GM11168 (cell line): ENCODE data around the gene MOV10.
"Not testable (repeated sequence)": the region's sequence is repeated elsewhere in the genome, so short reads cannot be mapped to it uniquely, and the experiment has no call there.

Source experiments
- in situ Hi-C: fragments of 300-500 bp; cut with MboI; formaldehyde crosslinking; loops from one replicate; pipeline ENCODE4 v1.12.0; 2022; ENCODE audit warnings: low sequenced_read_pairs; ENCODE audit not compliant: unreplicated experiment

Gene MOV10

GRCh38 chr1:112674440-112674985 lies at the start of gene MOV10:
Gene MOV10 (plus strand): TSS chr1:112674659. CDS start chr1:112674913, 254 bp downstream.
- in situ Hi-C loops = no loop called here

- in situ Hi-C loops = no loop called here
These were observed 48.8 kb upstream of the MOV10 start for GRCh38 chr1:112625696-112626095.

GRCh38 chr1:112626193-112626592 lies 48.3 kb upstream of the MOV10 start:
- in situ Hi-C loops = no loop called here

GRCh38 chr1:112626887-112627286 lies 47.6 kb upstream of the MOV10 start:
- in situ Hi-C loops = no loop called here

GRCh38 chr1:112628516-112628915 lies 45.9 kb upstream of the MOV10 start:
- in situ Hi-C loops = no loop called here

GRCh38 chr1:112629256-112629655 lies 45.2 kb upstream of the MOV10 start:
- in situ Hi-C loops = no loop called here

- in situ Hi-C loops = no loop called here
These were observed 40.8 kb upstream of the MOV10 start for GRCh38 chr1:112633628-112634027.

GRCh38 chr1:112634367-112634766 lies 40.1 kb upstream of the MOV10 start:
- in situ Hi-C loops = no loop called here

GRCh38 chr1:112636056-112636455 lies 38.4 kb upstream of the MOV10 start:
- in situ Hi-C loops = no loop called here

GRCh38 chr1:112636597-112637253 lies 37.7 kb upstream of the MOV10 start:
- in situ Hi-C loops = no loop called here

- in situ Hi-C loops = no loop called here
These were observed 37.0 kb upstream of the MOV10 start for GRCh38 chr1:112637254-112638109.

- in situ Hi-C loops = no loop called here
These were observed 36.4 kb upstream of the MOV10 start for GRCh38 chr1:112638110-112638428.

GRCh38 chr1:112640437-112640836 lies 34.0 kb upstream of the MOV10 start:
- in situ Hi-C loops = not testable (repeated sequence)

- in situ Hi-C loops = no loop called here
These were observed 31.4 kb upstream of the MOV10 start for GRCh38 chr1:112643080-112643479.

GRCh38 chr1:112646225-112646624 lies 28.2 kb upstream of the MOV10 start:
- in situ Hi-C loops = no loop called here

GRCh38 chr1:112651205-112651604 lies 23.3 kb upstream of the MOV10 start:
- in situ Hi-C loops = no loop called here

GRCh38 chr1:112665857-112666256 lies 8.6 kb upstream of the MOV10 start:
- in situ Hi-C loops = no loop called here

GRCh38 chr1:112666946-112667345 lies 7.5 kb upstream of the MOV10 start:
- in situ Hi-C loops = no loop called here

- in situ Hi-C loops = no loop called here
These were observed 2.5 kb upstream of the MOV10 start for GRCh38 chr1:112672009-112672408.

- in situ Hi-C loops = no loop called here
These were observed 1.6 kb upstream of the MOV10 start for GRCh38 chr1:112672842-112673241.

- in situ Hi-C loops = no loop called here
These were observed 643 bp upstream of the MOV10 start for GRCh38 chr1:112673592-112674439.
